ENCODE measurements around the gene SSBP3. TPM values are rescaled to one million over a fixed set of nuclear protein-coding genes. Genes with fewer than 3 reads are reported as not detected.

Gene SSBP3
- total RNA-seq, 4 donors from 2014 or later = 26.4 to 49.5 (median 37.1) TPM

DNA sequence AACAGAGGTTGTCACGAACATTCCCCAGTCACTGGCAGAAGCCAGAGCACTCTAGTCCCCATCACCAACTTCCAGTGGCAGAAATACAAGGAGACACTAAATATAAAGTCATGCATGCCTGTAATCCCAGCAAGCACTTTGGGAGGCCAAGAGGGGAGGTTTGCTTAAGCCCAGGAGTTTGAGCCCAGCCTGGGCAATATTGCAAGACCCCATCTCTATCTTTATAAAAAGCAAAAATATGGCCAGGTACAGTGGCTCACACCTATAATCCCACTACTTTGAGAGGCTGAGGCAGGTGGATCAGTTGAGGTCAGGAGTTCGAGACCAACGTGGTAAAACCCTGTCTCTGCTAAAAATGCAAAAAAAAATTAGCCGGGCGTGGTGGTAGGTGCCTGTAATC, 212.7 kb downstream of the SSBP3 start:
- WGBS = 95% methylated on average over 5 of the region's 5 CpGs
- H3K27ac ChIP-seq = no peak overlapping the region
- no peak for TF ChIP-seq POLR2AphosphoS5 (IDR thresholded peaks at IDR 0.05)
- TF ChIP-seq, protein P1, sequence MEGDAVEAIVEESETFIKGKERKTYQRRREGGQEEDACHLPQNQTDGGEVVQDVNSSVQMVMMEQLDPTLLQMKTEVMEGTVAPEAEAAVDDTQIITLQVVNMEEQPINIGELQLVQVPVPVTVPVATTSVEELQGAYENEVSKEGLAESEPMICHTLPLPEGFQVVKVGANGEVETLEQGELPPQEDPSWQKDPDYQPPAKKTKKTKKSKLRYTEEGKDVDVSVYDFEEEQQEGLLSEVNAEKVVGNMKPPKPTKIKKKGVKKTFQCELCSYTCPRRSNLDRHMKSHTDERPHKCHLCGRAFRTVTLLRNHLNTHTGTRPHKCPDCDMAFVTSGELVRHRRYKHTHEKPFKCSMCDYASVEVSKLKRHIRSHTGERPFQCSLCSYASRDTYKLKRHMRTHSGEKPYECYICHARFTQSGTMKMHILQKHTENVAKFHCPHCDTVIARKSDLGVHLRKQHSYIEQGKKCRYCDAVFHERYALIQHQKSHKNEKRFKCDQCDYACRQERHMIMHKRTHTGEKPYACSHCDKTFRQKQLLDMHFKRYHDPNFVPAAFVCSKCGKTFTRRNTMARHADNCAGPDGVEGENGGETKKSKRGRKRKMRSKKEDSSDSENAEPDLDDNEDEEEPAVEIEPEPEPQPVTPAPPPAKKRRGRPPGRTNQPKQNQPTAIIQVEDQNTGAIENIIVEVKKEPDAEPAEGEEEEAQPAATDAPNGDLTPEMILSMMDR (IDR thresholded peaks at IDR 0.05) = no peak
- no peak for TF ChIP-seq POLR2A (IDR thresholded peaks at IDR 0.05)
- no peak for TF ChIP-seq EP300 (IDR thresholded peaks at IDR 0.05)
- H3K9me3 ChIP-seq = no peaks in the 10 kb centered on the region
- H3K4me1 ChIP-seq = no peaks in the 10 kb centered on the region
- peaks cover 54% of the 10 kb centered on the region for H3K36me3 ChIP-seq
- no peak overlapping the region for H3K4me3 ChIP-seq
- no peak for DNase-seq (ENCODE audit: low spot score in 2 of 2)
- H3K27me3 ChIP-seq = no peaks in the 10 kb centered on the region

DNA sequence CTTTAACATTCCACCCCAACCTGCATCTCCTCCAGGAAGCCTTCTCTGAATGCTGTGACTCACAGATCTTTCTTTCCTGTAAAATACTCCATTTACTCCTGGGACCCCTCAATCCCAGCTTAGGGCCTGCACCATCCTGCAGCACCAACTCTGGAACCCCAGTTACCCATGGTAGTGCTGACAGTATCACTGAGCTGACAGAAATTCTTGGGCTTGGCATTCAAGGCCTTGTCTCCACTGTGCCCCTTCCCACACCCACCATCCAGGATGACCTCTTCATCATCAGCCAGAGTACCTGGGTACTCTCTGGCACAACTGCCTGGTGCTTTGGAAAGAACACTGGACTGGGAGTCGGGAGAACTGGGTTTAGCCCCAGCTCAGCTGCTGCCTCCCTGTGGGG, 214.7 kb downstream of the SSBP3 start:
- DNase-seq (ENCODE audit: low spot score in 2 of 2) = no peak
- Histone ChIP-seq H3K4me1 (no peaks in the 10 kb centered on the region), H3K27ac (no peak overlapping the region), H3K4me3 (no peak overlapping the region), H3K36me3 (peaks cover 68% of the 10 kb centered on the region), H3K27me3 (no peaks in the 10 kb centered on the region), H3K9me3 (no peaks in the 10 kb centered on the region)
- TF ChIP-seq, protein P1 (IDR thresholded peaks at IDR 0.05) = no peak
- TF ChIP-seq POLR2AphosphoS5 (IDR thresholded peaks at IDR 0.05) (no peak), POLR2A (IDR thresholded peaks at IDR 0.05) (no peak), EP300 (IDR thresholded peaks at IDR 0.05) (no peak)
- WGBS = 100% methylated on average over 1 of the region's 1 CpG

DNA sequence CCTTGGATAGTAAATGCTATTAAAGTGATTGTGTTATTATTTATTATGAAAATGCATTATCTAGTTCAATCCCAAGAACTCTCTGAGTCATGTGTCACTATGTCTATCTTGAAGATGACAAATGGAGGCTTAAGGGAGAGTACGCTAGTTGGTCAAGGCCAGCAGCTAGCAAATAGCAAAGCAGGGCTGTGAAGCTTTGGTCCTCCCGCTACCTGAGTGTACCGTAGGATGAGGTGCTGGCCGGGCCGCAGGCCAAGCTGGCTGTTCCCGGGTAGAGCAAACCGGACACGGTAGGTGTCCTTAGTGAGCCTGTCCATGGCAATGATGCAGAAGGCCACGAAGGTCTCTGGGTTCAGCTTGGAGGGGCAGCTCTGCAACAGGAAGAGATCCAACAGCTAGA, 215.7 kb downstream of the SSBP3 start:
- H3K27me3 ChIP-seq = no peaks in the 10 kb centered on the region
- H3K4me3 ChIP-seq = no peak overlapping the region
- no peaks in the 10 kb centered on the region for H3K9me3 ChIP-seq
- no peaks in the 10 kb centered on the region for H3K4me1 ChIP-seq
- H3K36me3 ChIP-seq = peaks cover 70% of the 10 kb centered on the region
- TF ChIP-seq, protein P1 (IDR thresholded peaks at IDR 0.05) = no peak
- TF ChIP-seq EP300 (IDR thresholded peaks at IDR 0.05) (no peak), POLR2AphosphoS5 (IDR thresholded peaks at IDR 0.05) (no peak), POLR2A (IDR thresholded peaks at IDR 0.05) (no peak)
- H3K27ac ChIP-seq = no peak overlapping the region
- 92% methylated on average over 8 of the region's 9 CpGs for WGBS
- no peak for DNase-seq (ENCODE audit: low spot score in 2 of 2)

DNA sequence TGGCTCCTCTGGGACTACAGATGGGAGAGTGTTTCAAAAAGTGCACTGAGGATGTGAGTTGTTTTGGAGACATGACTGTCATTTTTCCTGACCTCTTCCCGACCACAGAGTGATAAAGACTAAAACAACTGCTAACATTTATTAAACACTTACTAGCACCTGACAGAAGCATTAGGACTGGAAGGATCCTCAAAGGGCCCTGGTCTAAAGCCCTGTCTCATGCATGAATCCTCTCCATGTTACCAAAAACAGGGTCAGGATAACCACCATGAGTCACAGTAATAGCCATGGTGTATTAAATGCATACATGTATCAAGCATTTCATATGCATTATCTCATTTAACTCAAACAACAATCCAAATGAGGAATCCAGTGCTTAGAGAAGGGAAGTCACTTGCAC, 217.9 kb downstream of the SSBP3 start:
- Histone ChIP-seq H3K27me3 (no peaks in the 10 kb centered on the region), H3K4me3 (no peak overlapping the region), H3K36me3 (peaks cover 47% of the 10 kb centered on the region), H3K27ac (no peak overlapping the region), H3K9me3 (no peaks in the 10 kb centered on the region), H3K4me1 (no peaks in the 10 kb centered on the region)
- TF ChIP-seq, protein P1 (IDR thresholded peaks at IDR 0.05) = no peak
- TF ChIP-seq EP300 (IDR thresholded peaks at IDR 0.05) = no peak
- 80% methylated on average over 1 of the region's 1 CpG for WGBS
- no peak for DNase-seq (ENCODE audit: low spot score in 2 of 2)

DNA sequence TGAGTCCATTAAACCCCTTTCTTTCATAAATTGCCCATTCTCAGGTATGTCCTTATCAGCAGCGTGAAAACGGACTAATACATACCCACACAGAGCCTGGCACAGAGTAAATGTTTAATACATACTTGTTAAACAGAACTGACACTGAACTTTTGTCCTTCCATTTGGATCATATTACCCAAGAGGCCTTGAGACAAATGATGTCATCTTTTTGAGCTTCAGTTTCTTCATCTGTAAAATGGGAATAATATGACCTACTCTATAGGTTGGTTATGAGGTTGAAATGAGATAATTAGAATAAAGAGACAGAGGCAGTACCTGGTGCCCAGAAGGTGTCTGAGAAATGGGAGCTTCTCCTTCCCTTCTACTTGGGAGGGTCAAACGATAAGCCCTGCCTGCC, 220.1 kb downstream of the SSBP3 start:
- 94% methylated on average over 3 of the region's 3 CpGs for WGBS
- DNase-seq (ENCODE audit: low spot score in 2 of 2) = no peak
- no peak for TF ChIP-seq POLR2AphosphoS5 (IDR thresholded peaks at IDR 0.05)
- Histone ChIP-seq H3K36me3 (peaks cover 44% of the 10 kb centered on the region), H3K4me3 (no peak overlapping the region), H3K9me3 (no peaks in the 10 kb centered on the region), H3K27ac (no peak overlapping the region), H3K27me3 (no peaks in the 10 kb centered on the region), H3K4me1 (no peaks in the 10 kb centered on the region)

DNA sequence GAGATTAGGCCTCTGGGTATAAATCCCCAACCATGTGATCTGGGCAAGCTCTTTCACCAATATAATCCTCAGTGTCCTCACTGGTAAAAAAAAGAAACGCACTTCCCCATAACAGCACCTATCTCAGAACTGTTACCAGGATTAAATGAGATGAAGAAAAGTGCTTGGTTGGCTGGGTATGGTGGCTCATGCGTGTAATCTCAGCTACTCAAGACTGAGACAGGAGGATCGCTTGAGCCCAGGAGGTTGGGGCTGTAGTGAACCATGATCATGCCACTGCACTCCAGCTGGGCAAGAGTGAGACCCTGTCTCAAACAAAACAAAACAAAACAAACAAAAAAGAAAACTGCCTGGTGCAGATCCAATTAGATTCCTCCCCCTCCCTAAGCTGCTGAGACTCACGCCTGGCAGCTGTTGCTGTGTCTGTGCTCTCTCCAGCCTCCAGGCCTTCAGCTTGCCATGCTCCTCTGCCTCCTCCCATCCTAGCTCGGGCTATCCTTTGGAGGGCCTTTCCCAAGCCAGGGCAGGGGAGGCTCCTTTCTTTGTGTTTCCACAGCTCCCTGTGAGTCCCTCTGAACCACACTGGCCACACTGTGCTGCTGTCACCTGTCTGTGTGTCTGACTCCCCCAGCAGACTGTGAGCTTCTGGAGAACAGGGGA, 225.4 kb downstream of the SSBP3 start:
- no peak overlapping the region for H3K27ac ChIP-seq
- DNase-seq (ENCODE audit: low spot score in 2 of 2) = no peak

More for the DNA sequence above, 225.4 kb downstream of the SSBP3 start:
- H3K36me3 ChIP-seq = peaks cover 27% of the 10 kb centered on the region
- H3K4me3 ChIP-seq = no peak overlapping the region
- no peaks in the 10 kb centered on the region for H3K27me3 ChIP-seq
- TF ChIP-seq, protein P1 (IDR thresholded peaks at IDR 0.05) = no peak
- TF ChIP-seq EP300 (IDR thresholded peaks at IDR 0.05) (no peak), POLR2A (IDR thresholded peaks at IDR 0.05) (no peak), POLR2AphosphoS5 (IDR thresholded peaks at IDR 0.05) (no peak)
- WGBS = 89% methylated on average over 5 of the region's 5 CpGs
- H3K4me1 ChIP-seq = no peaks in the 10 kb centered on the region
- no peaks in the 10 kb centered on the region for H3K9me3 ChIP-seq

Data from suprapubic skin (tissue), 4 donors.